ENCODE data around the gene KLRC3. TPM values are rescaled to one million over a fixed set of nuclear protein-coding genes. Genes with fewer than 3 reads are reported as not detected.

The KLRC3 gene
- total RNA-seq, 1 donor: not detected

- no peak for TF ChIP-seq CTCF (IDR thresholded peaks at IDR 0.05; ENCODE audit: insufficient read depth, low read length)
- peak; percentile 41 for DNase-seq (ENCODE audit: low read depth)
- H3K4me3 ChIP-seq (ENCODE audit: low read depth, low read length): peak overlapping the region; percentile 68
Observed at GRCh38 chr12:10363914-10364814, 56.2 kb downstream of the KLRC3 start.

GRCh38 chr12:10363658-10363913 is 56.8 kb downstream of the KLRC3 start:
- no peak overlapping the region for H3K4me3 ChIP-seq (ENCODE audit: low read depth, low read length)
- TF ChIP-seq CTCF (IDR thresholded peaks at IDR 0.05; ENCODE audit: insufficient read depth, low read length): no peak
- no peak for DNase-seq (ENCODE audit: low read depth)

- TF ChIP-seq CTCF (IDR thresholded peaks at IDR 0.05; ENCODE audit: insufficient read depth, low read length): no peak
- DNase-seq (ENCODE audit: low read depth): no peak
- H3K4me3 ChIP-seq (ENCODE audit: low read depth, low read length): no peak overlapping the region
Observed at GRCh38 chr12:10362828-10363657, 57.4 kb downstream of the KLRC3 start.

- no peak overlapping the region for H3K4me3 ChIP-seq (ENCODE audit: low read depth, low read length)
- TF ChIP-seq CTCF (IDR thresholded peaks at IDR 0.05; ENCODE audit: insufficient read depth, low read length): no peak
- DNase-seq (ENCODE audit: low read depth): no peak
Observed at GRCh38 chr12:10362325-10362724, 58.1 kb downstream of the KLRC3 start.

Other genes starting within 250 kb of the KLRC3 start
- not detected in 2 replicates for gene OLR1, start 248.5 kb downstream of the KLRC3 start, total RNA-seq (ENCODE audit: low replicate concordance)
- gene TMEM52B, start 241.6 kb downstream of the KLRC3 start, total RNA-seq (ENCODE audit: low replicate concordance): under 0.01 and 0.08 TPM in 2 replicates
- 26.3 and 82.4 TPM in 2 replicates for gene GABARAPL1, start 207.7 kb downstream of the KLRC3 start, total RNA-seq (ENCODE audit: low replicate concordance)
- gene KLRD1, start 112.7 kb downstream of the KLRC3 start, total RNA-seq (ENCODE audit: low replicate concordance): 0.16 and 0.45 TPM in 2 replicates
- gene KLRK1, start 30.6 kb downstream of the KLRC3 start, total RNA-seq (ENCODE audit: low replicate concordance): not detected in 2 replicates
- gene KLRC4, start 10.8 kb downstream of the KLRC3 start, total RNA-seq (ENCODE audit: low replicate concordance): not detected in 2 replicates
- not detected in 2 replicates for gene KLRC2, start 15.4 kb upstream of the KLRC3 start, total RNA-seq (ENCODE audit: low replicate concordance)
- not detected in 2 replicates for gene KLRC1, start 32.8 kb upstream of the KLRC3 start, total RNA-seq (ENCODE audit: low replicate concordance)
- 7.1 and 9.2 TPM in 2 replicates for gene EIF2S3B, start 85.3 kb upstream of the KLRC3 start, total RNA-seq (ENCODE audit: low replicate concordance)
- 31.7 and 36.6 TPM in 2 replicates for gene MAGOHB, start 193.0 kb upstream of the KLRC3 start, total RNA-seq (ENCODE audit: low replicate concordance)

Measured in fibroblast of the aortic adventitia (primary cell).